K562 (cell line): ENCODE results near the gene CHKB. TPM values are rescaled to one million over a fixed set of nuclear protein-coding genes. Genes with fewer than 3 reads are reported as not detected.
A peak's percentile ranks its signal among the peaks of the same experiment; 100 is the strongest.

Experiments
- ATAC-seq: fragments of 200-7000 bp; cut with Tn5 transposase; 3 replicates; pipeline ENCODE4 v1.9.1; 2020; ENCODE audit warnings: moderate library complexity
- BruUV-seq: library from RNA; stranded (reverse); fragments of 400-500 nt; replicated peaks from 2 replicates; lab custom pipeline; 2021; lab: Mats Ljungman, UMichigan
- CTCF ChIA-PET: fragments of 300-600 bp; formaldehyde crosslinking; extraction: SDS; loops from one replicate; lab custom pipeline; 2021; ENCODE audit warnings: low intra/inter-chr PET ratio; lab: Yijun Ruan, JAX
- POLR2A ChIA-PET: fragments of 300-600, 350-650 bp; sonication (Branson Sonifier 250); formaldehyde crosslinking; extraction: SDS; loops from one replicate; lab custom pipeline; 2021; ENCODE audit warnings: antibody characterized with exemption, inconsistent platforms; lab: Yijun Ruan, JAX
- DNase-seq, 4 experiments: peaks; one replicate each; pipeline versions ENCODE4 v3.0.0 to v3.0.0-alpha.2; 2011 to 2018; ENCODE audit warnings: low spot score in 3 of 4, mixed read lengths in 3 of 4; ENCODE audit errors: extremely low read depth in 1 of 4
- FAIRE-seq: peaks from 2 replicates; lab custom pipeline; 2011; peaks lifted over from hg19 to GRCh38; lab: Jason Lieb, UNC
- H2AFZ ChIP-seq: 2 replicates; pipeline ENCODE4 v1.6.0; 2011; ENCODE audit warnings: low read depth, low read length, control low read depth, inconsistent platforms
- H3K27ac ChIP-seq: fragments of 200-600 bp; 3 replicates; pipeline ENCODE4 v1.8.0; 2011; ENCODE audit warnings: low read depth, mild to moderate bottlenecking, control low read depth, inconsistent platforms, low read length, moderate library complexity, mixed read lengths; ENCODE audit errors: extremely low read depth
- H3K27me3 ChIP-seq, 2 experiments: fragments of 300-600 bp in 1 of 2; 2 replicates in 1 of 2; 3 replicates in 1 of 2; pipeline versions ENCODE4 v1.6.0 to v1.8.0; 2011; ENCODE audit warnings: inconsistent platforms in 2 of 2, low read length in 2 of 2, mild to moderate bottlenecking in 1 of 2, mixed read lengths in 1 of 2, moderate library complexity in 1 of 2; ENCODE audit not compliant: control insufficient read depth in 2 of 2, insufficient read depth in 2 of 2
- H3K36me3 ChIP-seq: fragments of 300-600 bp; 3 replicates; pipeline ENCODE4 v1.8.0; 2011; ENCODE audit warnings: mild to moderate bottlenecking, low read length, inconsistent platforms; ENCODE audit not compliant: control insufficient read depth, insufficient read depth
- H3K4me1 ChIP-seq, 2 experiments: fragments of 200-600 bp in 1 of 2; replicated peaks in 1 of 2; 2 replicates in 1 of 2; 3 replicates in 1 of 2; pipeline versions ENCODE4 v1.5.1 to v1.8.0; 2011; ENCODE audit warnings: inconsistent platforms in 2 of 2, low read length in 2 of 2, mild to moderate bottlenecking in 1 of 2, mixed read lengths in 1 of 2, moderate library complexity in 1 of 2; ENCODE audit not compliant: control insufficient read depth in 2 of 2, insufficient read depth in 2 of 2
- H3K4me2 ChIP-seq: 2 replicates; pipeline ENCODE4 v1.6.1; 2011; ENCODE audit warnings: low read length, control low read depth, inconsistent platforms, mixed read lengths; ENCODE audit not compliant: insufficient read depth
- H3K4me3 ChIP-seq: fragments of 200-600 bp; sonication (generic), shearing (Covaris generic); 2 replicates; pipeline ENCODE4 v1.5.1; 2016; ENCODE audit warnings: control low read depth, inconsistent platforms
- H3K79me2 ChIP-seq: fragments of 200-600 bp; 3 replicates; pipeline ENCODE4 v1.8.0; 2011; ENCODE audit warnings: low read length, inconsistent platforms; ENCODE audit not compliant: control insufficient read depth, insufficient read depth
- H3K9ac ChIP-seq, 2 experiments: 2 replicates each; pipeline versions ENCODE4 v1.6.0 to v1.6.1; 2011; ENCODE audit warnings: low read depth in 2 of 2, low read length in 2 of 2, control low read depth in 1 of 2, inconsistent platforms in 1 of 2, mild to moderate bottlenecking in 1 of 2, mixed read lengths in 1 of 2; ENCODE audit not compliant: insufficient read depth in 1 of 2
- H3K9me1 ChIP-seq: one replicate; pipeline ENCODE4 v1.6.0; 2011; ENCODE audit warnings: inconsistent platforms, mild to moderate bottlenecking, low read length, moderate library complexity; ENCODE audit not compliant: control insufficient read depth, insufficient read depth
- H3K9me3 ChIP-seq: replicated peaks from 2 replicates; pipeline ENCODE4 v1.5.1; 2011; ENCODE audit warnings: low read depth, low read length, inconsistent platforms; ENCODE audit not compliant: control insufficient read depth, insufficient read depth
- H4K20me1 ChIP-seq: replicated peaks from 2 replicates; pipeline ENCODE4 v1.6.1; 2011; ENCODE audit warnings: low read length, inconsistent platforms, mixed read lengths; ENCODE audit not compliant: control insufficient read depth, insufficient read depth
- CBX1 ChIP-seq: sonication (generic); IDR thresholded peaks from 2 replicates; pipeline ENCODE4 v1.6.1; 2016; ENCODE audit warnings: antibody characterized with exemption, low read depth, mild to moderate bottlenecking
- SAFB ChIP-seq: fragments of 200-400 bp; formaldehyde crosslinking; IDR thresholded peaks from 2 replicates; pipeline ENCODE4 v1.6.1; 2017; ENCODE audit warnings: low read depth, low read length, borderline replicate concordance
- ZNF263 ChIP-seq: sonication (generic); formaldehyde crosslinking; IDR thresholded peaks from 2 replicates; pipeline ENCODE4 v1.8.0; 2022; ENCODE audit warnings: mild to moderate bottlenecking, missing genetic modification reagents, borderline replicate concordance
- ZZZ3 ChIP-seq: fragments of 450-650 bp; IDR thresholded peaks from 2 replicates; pipeline ENCODE4 v1.6.1; 2016; ENCODE audit warnings: antibody characterized with exemption, mild to moderate bottlenecking, moderate library complexity
- WGBS: fragments of 100-300 bp; shearing (Covaris generic); methylation state at CpG from one replicate; pipeline ENCODE4 v1.1.6; 2016; ENCODE audit warnings: low coverage, mixed read lengths; ENCODE audit not compliant: insufficient coverage; ENCODE audit errors: missing lambda C conversion rate; 5-methylcytosine and 5-hydroxymethylcytosine counted together
- in situ Hi-C: fragments of 300-500 bp; cut with MboI; formaldehyde crosslinking; loops from 4 replicates; pipeline ENCODE4 v1.15.0; 2018; ENCODE audit warnings: inconsistent platforms, mixed read lengths
- intact Hi-C: fragments of 100-400 bp; cut with micrococcal nuclease; formaldehyde crosslinking; loops from 2 replicates; pipeline ENCODE4 v1.14.2; 2022
- polyA plus RNA-seq, 8 experiments: library from polyadenylated mRNA; depleted of rRNA in 4 of 8; stranded (reverse) in 5 of 8; unstranded in 3 of 8; fragments of >200 nt; fragmentation: Nextera tagmentation in 2 of 8; fragmentation: Illumina TruSeq in 1 of 8; extraction: Ambion mirVana in 2 of 8; extraction: Trizol in 1 of 8; gene quantifications; 2 replicates each; pipeline versions ENCODE4 v1.2.1 to v1.2.3, GENCODE V29; 2011 to 2014; ENCODE audit warnings: inconsistent platforms in 1 of 8, missing spikeins in 1 of 8
- total RNA-seq, 7 experiments: library from RNA; depleted of rRNA in 6 of 7; stranded (reverse); fragments of >200 nt in 6 of 7; fragmentation: Illumina TruSeq in 2 of 7; extraction: Trizol in 2 of 7; gene quantifications; 2 replicates each; pipeline versions ENCODE4 v1.2.1 to v1.2.3, GENCODE V29; 2011 to 2021; ENCODE audit warnings: low replicate concordance in 1 of 7

Gene CHKB
- total and polyA plus RNA-seq, 9 of the 15 experiments (the other 6 are each of a cell fraction or from before 2014, with no cell fraction given), result 2.7 to 31.0 (median 11.0) TPM

DNA sequence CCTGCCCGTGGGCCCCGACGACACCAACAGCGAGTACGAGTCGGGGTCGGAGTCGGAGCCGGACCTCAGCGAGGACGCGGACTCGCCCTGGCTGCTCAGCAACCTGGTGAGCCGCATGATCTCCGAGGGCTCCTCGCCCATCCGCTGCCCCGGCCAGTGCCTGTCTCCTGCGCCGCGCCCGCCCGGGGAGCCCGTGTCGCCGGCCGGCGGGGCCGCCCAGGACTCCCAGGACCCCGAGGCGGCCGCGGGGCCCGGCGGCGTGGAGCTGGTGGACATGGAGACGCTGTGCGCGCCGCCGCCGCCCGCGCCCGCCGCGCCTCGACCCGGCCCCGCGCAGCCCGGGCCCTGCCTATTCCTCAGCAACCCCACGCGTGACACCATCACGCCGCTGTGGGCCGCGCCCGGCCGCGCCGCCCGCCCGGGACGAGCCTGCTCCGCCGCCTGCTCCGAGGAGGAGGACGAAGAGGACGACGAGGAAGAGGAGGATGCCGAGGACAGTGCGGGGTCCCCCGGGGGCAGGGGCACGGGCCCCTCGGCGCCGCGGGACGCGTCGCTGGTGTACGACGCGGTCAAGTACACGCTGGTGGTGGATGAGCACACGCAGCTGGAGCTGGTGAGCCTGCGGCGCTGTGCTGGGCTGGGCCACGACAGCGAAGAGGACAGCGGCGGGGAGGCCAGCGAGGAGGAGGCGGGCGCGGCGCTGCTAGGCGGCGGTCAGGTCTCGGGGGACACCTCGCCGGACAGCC lies 21.8 kb upstream of the CHKB start:
- no peak for DNase-seq
- Histone ChIP-seq H4K20me1 (peaks cover 3% of the 10 kb centered on the region; the same call in 1 of the 2 replicates), H3K9me1 (no peaks in the 10 kb centered on the region), H3K4me1 (peaks cover 0 to 17% of the 10 kb centered on the region in 2 experiments; a peak in 2 of 5 replicates), H3K36me3 (no peaks in the 10 kb centered on the region), H3K79me2 (no peaks in the 10 kb centered on the region), H3K27me3 (peaks cover 15 to 74% of the 10 kb centered on the region in 2 experiments; a peak in 4 of 5 replicates), H2AFZ (no peak overlapping the region), H3K4me3 (no peak overlapping the region), H3K4me2 (no peak overlapping the region), H3K9ac (no peak overlapping the region), H3K27ac (no peak overlapping the region), H3K9me3 (no peaks in the 10 kb centered on the region)
- no peak for ATAC-seq
- TF ChIP-seq SAFB, result peak; percentile 71
- no peak for TF ChIP-seq CBX1
- BruUV-seq, result no TSS peak
- 47% methylated on average over 4 of the region's 103 CpGs for WGBS
- in situ Hi-C loops (no loop called here), intact Hi-C loops (no loop called here)
- ChIA-PET POLR2A (interaction anchor here (1.0 kb wide), 1 partner anchor 8 kb away, joined by 4 read pairs; no protein-coding TSS in a partner anchor), CTCF (no interaction called here)
- FAIRE-seq, result no peak

DNA sequence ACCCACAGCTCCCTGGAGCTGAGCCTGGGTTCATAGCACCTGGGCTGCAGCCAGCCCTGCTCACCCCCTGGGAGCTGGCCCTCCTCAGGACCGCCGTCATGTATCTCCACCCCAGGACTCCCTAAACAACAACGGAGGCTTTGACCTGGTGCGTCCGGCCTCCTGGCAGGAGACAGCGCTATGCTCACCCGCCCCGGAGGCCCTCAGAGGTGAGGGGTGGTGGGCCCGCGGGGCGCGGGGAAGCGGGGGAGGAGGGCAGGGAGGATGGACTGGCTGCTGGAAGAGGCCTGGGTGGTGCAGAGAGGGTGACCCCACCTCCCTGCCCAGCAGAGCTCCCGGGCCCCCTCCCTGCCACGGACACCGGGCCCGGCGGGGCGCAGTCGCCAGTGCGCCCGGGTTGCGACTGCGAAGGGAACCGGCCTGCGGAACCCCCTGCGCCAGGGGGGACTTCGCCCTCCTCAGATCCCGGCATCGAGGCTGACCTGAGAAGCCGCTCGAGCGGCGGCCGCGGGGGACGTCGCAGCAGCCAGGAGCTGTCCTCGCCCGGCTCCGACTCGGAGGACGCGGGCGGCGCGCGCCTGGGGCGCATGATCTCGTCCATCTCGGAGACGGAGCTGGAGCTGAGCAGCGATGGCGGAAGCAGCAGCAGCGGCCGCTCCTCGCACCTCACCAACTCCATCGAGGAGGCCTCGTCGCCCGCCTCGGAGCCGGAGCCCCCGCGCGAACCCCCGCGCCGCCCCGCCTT lies 21.0 kb upstream of the CHKB start:
- Histone ChIP-seq H2AFZ (no peak overlapping the region), H3K9me1 (no peaks in the 10 kb centered on the region), H3K36me3 (no peaks in the 10 kb centered on the region), H3K4me2 (no peak overlapping the region), H3K4me1 (peaks cover 0 to 17% of the 10 kb centered on the region in 2 experiments; a peak in 2 of 5 replicates), H3K27me3 (peaks cover 15 to 67% of the 10 kb centered on the region in 2 experiments; a peak in 4 of 5 replicates), H3K79me2 (no peaks in the 10 kb centered on the region), H3K9ac (no peak overlapping the region), H3K27ac (no peak overlapping the region), H4K20me1 (peaks cover 3% of the 10 kb centered on the region; the same call in 1 of the 2 replicates), H3K9me3 (no peaks in the 10 kb centered on the region), H3K4me3 (no peak overlapping the region)
- FAIRE-seq (no peak), ATAC-seq (no peak), DNase-seq (no peak)
- BruUV-seq, result no TSS peak
- CTCF ChIA-PET, result no interaction called here
- TF ChIP-seq ZNF263 (CRISPR knock-in tag), result 0 out of 2 replicates have a peak, but pooled peaks have one; percentile 6
- TF ChIP-seq ZZZ3, result no peak
- intact Hi-C loops, result no loop called here
- POLR2A ChIA-PET, result interaction anchor here (1.0 kb wide), 1 partner anchor 9 kb away, joined by 4 read pairs; no protein-coding TSS in a partner anchor
- 20% methylated on average over 14 of the region's 70 CpGs for WGBS
- in situ Hi-C loops, result no loop called here
